Measurements from ENCODE around the gene ZDHHC4. TPM values are rescaled to one million over a fixed set of nuclear protein-coding genes. Genes with fewer than 3 reads are reported as not detected.

The ZDHHC4 gene
- polyA plus RNA-seq = 10 to 100 TPM; 44.6 to 53.6 (median 45.3) TPM

DNA sequence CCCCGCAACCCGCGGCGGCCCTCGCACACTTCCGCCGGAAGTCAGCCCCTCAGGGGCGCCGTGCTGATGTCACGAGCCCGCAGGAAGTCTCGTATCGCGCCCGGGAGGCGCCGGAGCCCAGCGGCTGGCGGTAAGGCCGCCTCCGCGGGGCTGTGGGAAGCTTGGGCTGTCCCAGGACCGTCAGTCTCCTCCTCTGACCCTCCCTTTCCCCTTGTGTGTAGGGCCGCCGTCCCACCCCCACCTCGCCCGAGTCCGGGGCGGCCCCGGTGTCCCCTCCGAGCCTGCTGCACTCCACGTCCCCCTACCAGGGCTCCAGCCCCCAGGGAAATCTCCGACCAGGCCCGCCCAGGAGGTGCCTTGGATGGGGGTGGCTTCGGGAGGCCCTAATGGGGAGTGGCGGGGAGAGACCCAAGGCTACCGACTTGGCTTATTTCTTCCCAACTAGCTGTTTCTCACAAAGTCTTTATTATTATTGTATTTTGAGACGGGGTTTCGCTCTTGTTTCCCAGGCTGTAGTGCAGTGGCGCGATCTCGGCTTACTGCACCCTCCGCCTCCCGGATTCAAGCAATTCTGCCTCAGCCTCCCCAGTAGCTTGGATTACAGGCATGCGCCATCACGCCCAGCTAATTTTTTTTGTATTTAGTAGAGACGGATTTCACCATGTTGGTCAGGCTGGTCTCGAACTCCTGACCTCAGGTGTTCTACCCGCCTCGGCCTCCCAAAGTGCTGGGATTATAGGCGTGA, at the start of gene ZDHHC4:
Gene ZDHHC4, plus strand, starts transcription at position 86 of the 745 bp plus-strand sequence. CDS start 3,108 bp downstream, outside the sequence.
- 11 to 15% (median 15%) methylated on average over 47 to 51 of the region's 51 CpGs for WGBS, 3 donors
- peak within 1 kb of the TSS; percentile 88 for H3K27ac ChIP-seq (ENCODE audit: low read depth, low read length)

GRCh38 chr7:6528401-6529130, 48.7 kb upstream of the ZDHHC4 start:
- H3K27ac ChIP-seq (ENCODE audit: low read depth, low read length) = no peak overlapping the region
- 59 to 75% (median 61%) methylated on average over 13 of the region's 13 CpGs for WGBS, 3 donors

DNA sequence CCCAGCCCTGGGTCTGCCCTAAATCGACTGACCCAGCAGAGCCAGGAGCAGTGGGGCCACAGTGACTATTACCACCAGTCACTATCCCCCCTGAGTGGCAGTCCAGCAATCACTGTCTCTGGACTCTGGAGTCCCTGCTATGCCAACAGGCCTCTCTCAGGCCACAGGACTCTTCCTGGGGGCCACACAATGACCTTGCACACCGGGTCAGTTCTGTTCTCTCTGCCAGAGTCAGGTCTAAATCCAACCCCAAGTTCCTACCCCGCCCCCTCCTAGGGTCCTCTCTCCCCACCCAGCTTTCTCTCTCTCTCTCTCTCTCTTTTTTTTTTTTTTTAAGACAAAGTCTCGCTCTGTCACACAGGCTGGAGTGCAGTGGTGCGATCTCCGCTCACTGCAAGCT, 47.6 kb upstream of the ZDHHC4 start:
- H3K27ac ChIP-seq (ENCODE audit: low read depth, low read length) = no peak overlapping the region
- WGBS, 3 donors = 50 to 79% (median 61%) methylated on average over 6 of the region's 6 CpGs

DNA sequence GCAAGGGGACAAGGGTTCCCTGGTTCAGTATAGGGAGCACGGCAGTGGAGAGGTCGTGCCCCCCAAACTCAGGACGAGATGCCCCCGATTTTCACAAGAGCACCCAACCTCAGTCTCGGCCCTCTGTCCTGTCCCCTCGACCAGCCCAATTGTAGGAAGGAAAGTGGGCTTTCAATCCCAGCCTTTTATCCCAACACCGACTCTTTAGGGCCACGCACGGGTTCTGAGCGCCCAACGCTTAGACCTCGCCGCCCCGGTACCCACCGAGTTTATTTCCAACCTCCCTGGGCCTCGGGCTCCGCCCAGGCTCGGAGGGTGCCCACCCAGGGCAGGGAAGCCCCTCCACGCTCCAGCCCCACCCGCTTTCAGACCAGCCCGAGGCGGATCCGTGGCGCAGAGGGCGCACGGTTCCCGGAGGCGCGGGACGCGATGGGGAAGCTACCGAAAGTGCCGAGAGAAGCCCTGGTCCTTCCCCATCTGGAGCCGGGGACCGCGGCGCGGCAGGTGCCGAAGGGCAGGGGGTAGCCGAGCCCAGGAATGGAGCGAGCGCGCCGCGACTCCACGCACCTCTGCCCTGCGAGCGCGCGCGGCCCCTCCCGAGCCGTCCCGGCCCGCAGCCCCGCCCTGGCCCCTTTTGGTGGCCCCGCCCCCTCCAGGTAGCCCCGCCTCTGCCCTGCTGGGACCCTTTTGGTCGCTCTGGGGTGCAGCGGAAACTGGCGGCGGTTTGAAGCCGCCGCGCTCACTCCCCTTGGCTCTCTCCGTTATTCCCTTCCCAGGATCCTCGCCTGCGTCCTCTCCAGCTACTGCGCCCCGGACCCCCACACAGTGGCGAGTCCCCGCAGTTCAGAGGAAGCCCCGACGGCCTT, 46.4 kb upstream of the ZDHHC4 start:
- H3K27ac ChIP-seq (ENCODE audit: low read depth, low read length) = no peak overlapping the region
- 1 to 2% (median 1%) methylated on average over 56 to 74 of the region's 74 CpGs for WGBS, 3 donors

GRCh38 chr7:6531492-6532279, 45.6 kb upstream of the ZDHHC4 start:
- no peak overlapping the region for H3K27ac ChIP-seq (ENCODE audit: low read depth, low read length)
- WGBS, 3 donors = 24 to 39% (median 37%) methylated on average over 19 of the region's 19 CpGs

GRCh38 chr7:6532516-6532915, 44.7 kb upstream of the ZDHHC4 start:
- WGBS, 3 donors = 46 to 66% (median 54%) methylated on average over 7 of the region's 7 CpGs
- no peak overlapping the region for H3K27ac ChIP-seq (ENCODE audit: low read depth, low read length)

DNA sequence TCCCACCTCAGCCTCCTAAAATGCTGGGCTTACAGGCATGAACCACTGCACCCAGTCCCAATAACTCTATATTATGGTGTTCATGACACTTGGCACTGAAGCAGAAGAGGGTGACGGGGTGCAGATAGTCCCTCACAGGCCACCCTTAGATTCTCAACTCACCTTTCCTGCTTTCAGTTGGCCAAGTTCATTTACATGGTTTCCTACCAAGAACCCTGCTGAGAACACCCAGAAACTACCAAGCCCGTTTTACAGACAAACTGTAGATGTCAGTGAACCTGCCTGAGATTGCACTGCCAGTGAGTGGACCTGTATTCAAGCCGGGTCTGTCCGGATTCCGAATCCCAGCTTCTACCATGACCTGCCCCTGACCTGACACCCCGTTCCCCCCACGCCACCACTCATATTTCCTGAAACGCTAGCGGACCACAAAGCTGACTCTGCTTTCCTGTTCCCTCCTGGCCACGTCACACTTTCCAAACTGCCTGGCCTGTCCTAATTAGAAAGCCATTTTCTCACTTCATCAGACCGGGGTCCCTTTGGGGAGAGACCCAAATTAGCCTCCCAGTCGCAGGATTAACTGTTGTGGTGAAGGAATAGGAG, 43.3 kb upstream of the ZDHHC4 start:
- WGBS, 3 donors = 24 to 38% (median 26%) methylated on average over 12 of the region's 12 CpGs

GRCh38 chr7:6536262-6537260, 40.7 kb upstream of the ZDHHC4 start:
- 1 to 2% (median 2%) methylated on average over 48 to 56 of the region's 56 CpGs for WGBS, 3 donors
- H3K27ac ChIP-seq (ENCODE audit: low read depth, low read length) = no peak overlapping the region

More for the DNA sequence above, 43.3 kb upstream of the ZDHHC4 start:
- no peak overlapping the region for H3K27ac ChIP-seq (ENCODE audit: low read depth, low read length)

DNA sequence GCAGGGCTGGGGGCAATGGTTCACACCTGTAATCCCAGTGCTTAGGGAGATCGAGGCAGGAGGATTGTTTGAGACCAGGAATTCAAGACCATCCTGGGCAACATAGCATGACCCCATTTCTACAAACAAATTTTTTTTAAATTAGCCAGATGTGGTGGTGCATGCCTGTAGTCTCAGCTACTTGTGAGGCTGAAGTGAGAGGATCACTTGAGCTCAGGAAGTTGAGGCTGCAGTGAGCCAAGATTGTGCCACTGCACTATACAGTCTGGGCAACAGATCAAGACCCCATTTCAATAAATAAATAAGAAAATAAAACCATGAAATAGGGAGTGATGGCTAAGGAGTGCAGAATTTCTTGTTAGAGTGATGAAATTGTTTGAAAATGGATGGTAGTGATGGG, 34.9 kb upstream of the ZDHHC4 start:
- no peak overlapping the region for H3K27ac ChIP-seq (ENCODE audit: low read depth, low read length)
- WGBS, 3 donors = 89 to 93% (median 92%) methylated on average over 1 of the region's 1 CpG

DNA sequence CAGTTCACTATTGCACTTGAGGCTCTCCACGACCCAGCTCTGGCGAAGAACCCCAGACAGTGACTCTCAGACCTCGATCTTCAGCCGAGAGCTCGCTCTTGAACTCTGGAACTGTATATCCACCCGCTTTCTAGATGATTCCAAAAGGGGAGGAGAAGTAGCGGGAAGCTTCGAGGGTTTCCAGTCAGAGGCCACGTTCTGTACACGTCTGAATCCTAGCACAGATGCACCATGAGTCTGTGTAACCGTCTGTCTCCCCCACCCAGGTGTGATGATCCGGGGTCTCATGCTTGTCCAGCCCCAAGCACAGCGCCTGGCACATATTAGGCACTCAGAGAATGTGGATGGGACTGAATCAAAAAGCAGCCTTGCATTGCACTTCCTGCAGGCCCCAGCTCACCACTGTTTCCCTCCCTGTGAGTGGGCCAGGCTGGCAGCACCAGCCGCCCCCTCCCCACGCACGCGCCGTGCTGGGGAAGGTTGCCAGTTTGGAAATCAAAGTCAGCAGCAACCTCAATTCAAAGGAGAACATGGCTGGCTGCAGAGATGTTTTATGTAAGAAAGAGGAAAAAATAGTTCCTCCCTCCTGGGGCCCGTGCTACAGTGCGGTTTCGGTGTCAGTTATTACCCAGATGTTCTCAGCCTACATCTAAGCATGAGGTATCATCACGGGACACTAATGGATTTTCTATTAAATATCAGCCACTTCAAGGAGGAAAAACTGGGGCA, 31.7 kb upstream of the ZDHHC4 start:
- H3K27ac ChIP-seq (ENCODE audit: low read depth, low read length) = no peak overlapping the region
- WGBS, 3 donors = 62 to 77% (median 74%) methylated on average over 22 of the region's 22 CpGs

GRCh38 chr7:6546498-6547251, 30.6 kb upstream of the ZDHHC4 start:
- 65 to 74% (median 71%) methylated on average over 11 to 12 of the region's 12 CpGs for WGBS, 3 donors

GRCh38 chr7:6547400-6547799, 29.9 kb upstream of the ZDHHC4 start:
- no peak overlapping the region for H3K27ac ChIP-seq (ENCODE audit: low read depth, low read length)
- WGBS, 3 donors = 89 to 100% (median 97%) methylated on average over 1 of the region's 1 CpG

More at GRCh38 chr7:6546498-6547251, 30.6 kb upstream of the ZDHHC4 start:
- no peak overlapping the region for H3K27ac ChIP-seq (ENCODE audit: low read depth, low read length)

GRCh38 chr7:6551016-6551511, 26.2 kb upstream of the ZDHHC4 start, which contains the start of gene GRID2IP:
GRID2IP (minus strand) TSS chr7:6551461; CDS start chr7:6551436, 25 bp downstream.
- H3K27ac ChIP-seq (ENCODE audit: low read depth, low read length) = no peak within 1 kb of the TSS
- WGBS, 3 donors = 58 to 82% (median 78%) methylated on average over 43 to 46 of the region's 46 CpGs

DNA sequence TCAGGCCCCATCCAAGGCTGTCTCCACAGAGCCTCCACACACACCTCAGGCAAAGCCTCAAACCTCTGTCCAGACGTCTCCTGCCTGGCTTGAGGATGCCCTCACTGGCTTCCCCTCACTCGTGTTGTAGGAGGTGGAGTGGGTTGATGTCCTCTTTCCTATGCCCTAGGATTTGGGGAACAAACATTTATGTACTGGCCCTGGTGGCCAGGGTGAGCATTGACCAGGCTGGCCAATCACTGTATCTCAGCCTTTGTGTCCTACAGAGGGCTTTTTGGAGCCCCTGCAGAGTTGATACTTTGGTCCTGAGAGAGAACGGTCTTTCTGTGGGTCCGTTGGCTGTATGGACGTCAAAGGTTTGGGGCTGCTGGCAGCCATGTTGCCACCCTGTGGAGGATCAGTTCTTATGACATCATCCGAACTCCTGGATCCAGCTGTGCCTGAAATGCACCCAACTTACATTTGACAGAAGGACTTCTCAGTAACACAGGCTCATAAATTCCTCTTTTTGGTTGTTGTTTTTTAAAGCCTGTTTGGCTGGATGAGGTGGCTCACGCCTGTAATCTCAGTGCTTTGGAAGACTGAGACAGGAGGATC, 23.7 kb upstream of the ZDHHC4 start:
- no peak overlapping the region for H3K27ac ChIP-seq (ENCODE audit: low read depth, low read length)
- WGBS, 3 donors = 66 to 77% (median 73%) methylated on average over 7 of the region's 7 CpGs

GRCh38 chr7:6554848-6555247, 22.4 kb upstream of the ZDHHC4 start:
- H3K27ac ChIP-seq (ENCODE audit: low read depth, low read length) = no peak overlapping the region
- WGBS, 3 donors = 69 to 78% (median 74%) methylated on average over 7 of the region's 7 CpGs

Measured in adipose tissue (tissue), 3 donors.